Sigmoid colon (tissue), 7 donors: ENCODE data around the gene NUCKS1. TPM values are rescaled to one million over a fixed set of nuclear protein-coding genes. Genes with fewer than 3 reads are reported as not detected.

Experiments
- DNase-seq: peaks from one replicate; pipeline ENCODE4 v3.0.0-alpha.2; 2019
- H3K27ac ChIP-seq, 4 donors: fragments of 200-600 bp; sonication (generic); one replicate each; pipeline ENCODE4 v1.5.1; 2016 to 2019; ENCODE audit warnings: mild to moderate bottlenecking in 1 of 4
- H3K27me3 ChIP-seq, 3 donors: fragments of 200-600 bp; sonication (generic); one replicate each; pipeline ENCODE4 v1.5.1; 2019; ENCODE audit warnings: mild to moderate bottlenecking in 1 of 3
- H3K36me3 ChIP-seq, 4 donors: fragments of 200-600 bp; sonication (generic); one replicate each; pipeline ENCODE4 v1.5.1; 2016 to 2019
- H3K4me1 ChIP-seq, 4 donors: fragments of 200-600 bp; sonication (generic); one replicate each; pipeline ENCODE4 v1.5.1; 2017 to 2019
- H3K4me3 ChIP-seq, 4 donors: fragments of 200-600 bp; sonication (generic); one replicate each; pipeline ENCODE4 v1.5.1; 2017 to 2019; ENCODE audit warnings: mild to moderate bottlenecking in 2 of 4, moderate library complexity in 1 of 4
- H3K9me3 ChIP-seq, 4 donors: fragments of 200-600 bp in 3 of 4; sonication (generic) in 3 of 4; one replicate each; pipeline versions ENCODE4 v1.5.1 to v1.6.1; 2013 to 2019
- CTCF ChIP-seq, 4 experiments: fragments of 450-650 bp in 3 of 4; fragments of 200-600 bp in 1 of 4; IDR thresholded peaks; one replicate each; pipeline ENCODE4 v1.5.1; 2016 to 2019; ENCODE audit warnings: antibody characterized with exemption in 4 of 4, mild to moderate bottlenecking in 3 of 4, moderate library complexity in 2 of 4
- EP300 ChIP-seq, 4 donors: sonication (generic); formaldehyde crosslinking; IDR thresholded peaks; one replicate each; pipeline ENCODE4 v1.6.1; 2017; ENCODE audit warnings: antibody characterized with exemption in 4 of 4
- POLR2A ChIP-seq, 2 donors: fragments of 450-650 bp; IDR thresholded peaks; one replicate each; pipeline ENCODE4 v1.6.1; 2016; ENCODE audit warnings: antibody characterized with exemption in 2 of 2, mild to moderate bottlenecking in 2 of 2, moderate library complexity in 2 of 2
- POLR2AphosphoS5 ChIP-seq, 4 donors: sonication (generic); formaldehyde crosslinking; IDR thresholded peaks; one replicate each; pipeline ENCODE4 v1.6.1; 2017; ENCODE audit warnings: antibody characterized with exemption in 4 of 4
- WGBS, 2 donors: extraction: QIAGEN DNeasy Blood & Tissue Kit; methylation state at CpG; one replicate each; pipeline ENCODE4 v1.1.7; 2013; 5-methylcytosine and 5-hydroxymethylcytosine counted together
- intact Hi-C: fragments of 100-400 bp; cut with DNase I; formaldehyde crosslinking; loops from one replicate; pipeline ENCODE4 v1.15.1; 2023
- polyA plus RNA-seq, 3 donors: library from polyadenylated mRNA; stranded (reverse); fragments of 200-250 nt; gene quantifications; one replicate each; pipeline ENCODE4 v1.2.3, GENCODE V29; 2013
- total RNA-seq, 4 donors: library from RNA; depleted of rRNA; stranded (reverse); fragments of >200 nt; gene quantifications; one replicate each; pipeline ENCODE4 v1.1.0, GENCODE V29; 2016
- donor health status: healthy with polysubstance abuse.
- donor health status: Bipolar disorder and iron deficiency.
- donor health status: healthy.

Gene NUCKS1
- total and polyA plus RNA-seq, 7 donors, result 22.2 to 112 (median 88.9) TPM

- intact Hi-C loops, result no loop called here
- Histone ChIP-seq H3K27ac (no peak overlapping the region), H3K27me3 (peaks cover 0 to 26% (median 4%) of the 10 kb centered on the region in 3 donors), H3K4me3 (no peak overlapping the region), H3K36me3 (no peaks in the 10 kb centered on the region), H3K4me1 (no peaks in the 10 kb centered on the region), H3K9me3 (no peaks in the 10 kb centered on the region)
- no peak for DNase-seq
- WGBS, 2 donors, result 80 to 87% methylated on average over 5 of the region's 5 CpGs
- TF ChIP-seq CTCF (IDR thresholded peaks at IDR 0.05) (no peak), EP300 (IDR thresholded peaks at IDR 0.05) (no peak), POLR2AphosphoS5 (IDR thresholded peaks at IDR 0.05) (no peak), POLR2A (IDR thresholded peaks at IDR 0.05) (no peak)
Measured at GRCh38 chr1:205670150-205670446, 79.9 kb downstream of the NUCKS1 start.

GRCh38 chr1:205669341-205670149 is 80.4 kb downstream of the NUCKS1 start:
- 46 to 64% methylated on average over 20 of the region's 20 CpGs for WGBS, 2 donors
- DNase-seq, result no peak
- no peak for TF ChIP-seq POLR2AphosphoS5 (IDR thresholded peaks at IDR 0.05)
- intact Hi-C loops, result no loop called here
- Histone ChIP-seq H3K9me3 (no peaks in the 10 kb centered on the region), H3K27me3 (peaks cover 0 to 26% (median 4%) of the 10 kb centered on the region in 3 donors), H3K27ac (no peak overlapping the region), H3K4me1 (no peaks in the 10 kb centered on the region), H3K36me3 (no peaks in the 10 kb centered on the region), H3K4me3 (no peak overlapping the region)

- H3K36me3 ChIP-seq, result no peaks in the 10 kb centered on the region
- WGBS, 2 donors, result 61 to 72% methylated on average over 5 of the region's 5 CpGs
- no peak overlapping the region for H3K4me3 ChIP-seq
- intact Hi-C loops, result no loop called here
- H3K9me3 ChIP-seq, result no peaks in the 10 kb centered on the region
- DNase-seq, result no peak
- H3K4me1 ChIP-seq, result no peaks in the 10 kb centered on the region
- H3K27ac ChIP-seq, result no peak overlapping the region
- no peak for TF ChIP-seq POLR2AphosphoS5 (IDR thresholded peaks at IDR 0.05)
- no peak for TF ChIP-seq CTCF (IDR thresholded peaks at IDR 0.05)
- no peak for TF ChIP-seq POLR2A (IDR thresholded peaks at IDR 0.05)
- no peak for TF ChIP-seq EP300 (IDR thresholded peaks at IDR 0.05)
- H3K27me3 ChIP-seq, result peaks cover 0 to 26% (median 4%) of the 10 kb centered on the region in 3 donors
Measured at GRCh38 chr1:205668951-205669340, 81.0 kb downstream of the NUCKS1 start.

GRCh38 chr1:205667909-205668643 is 81.9 kb downstream of the NUCKS1 start:
- Histone ChIP-seq H3K27me3 (peaks cover 0 to 26% (median 4%) of the 10 kb centered on the region in 3 donors), H3K4me3 (no peak overlapping the region), H3K27ac (no peak overlapping the region), H3K36me3 (no peaks in the 10 kb centered on the region), H3K9me3 (no peaks in the 10 kb centered on the region), H3K4me1 (no peaks in the 10 kb centered on the region)
- intact Hi-C loops, result no loop called here
- 67 to 82% methylated on average over 11 of the region's 11 CpGs for WGBS, 2 donors
- no peak for DNase-seq
- TF ChIP-seq POLR2A (IDR thresholded peaks at IDR 0.05) (no peak), EP300 (IDR thresholded peaks at IDR 0.05) (no peak), POLR2AphosphoS5 (IDR thresholded peaks at IDR 0.05) (no peak), CTCF (IDR thresholded peaks at IDR 0.05) (no peak)

- Histone ChIP-seq H3K4me1 (no peaks in the 10 kb centered on the region), H3K9me3 (no peaks in the 10 kb centered on the region), H3K27ac (no peak overlapping the region), H3K36me3 (no peaks in the 10 kb centered on the region), H3K4me3 (no peak overlapping the region), H3K27me3 (peaks cover 0 to 26% (median 4%) of the 10 kb centered on the region in 3 donors)
- no peak for TF ChIP-seq POLR2AphosphoS5 (IDR thresholded peaks at IDR 0.05)
- TF ChIP-seq CTCF (IDR thresholded peaks at IDR 0.05), result no peak
- TF ChIP-seq EP300 (IDR thresholded peaks at IDR 0.05), result no peak
- TF ChIP-seq POLR2A (IDR thresholded peaks at IDR 0.05), result no peak
- 50 to 79% methylated on average over 6 of the region's 6 CpGs for WGBS, 2 donors
- no peak for DNase-seq
- intact Hi-C loops, result no loop called here
Measured at GRCh38 chr1:205666372-205667166, 83.4 kb downstream of the NUCKS1 start.
